GM21737 (cell line): ENCODE results near the gene ACOX1.
"Not testable (repeated sequence)": the region's sequence is repeated elsewhere in the genome, so short reads cannot be mapped to it uniquely, and the experiment has no call there.

Experiments used
- ATAC-seq: cut with Tn5 transposase; IDR thresholded peaks from one replicate; pipeline ENCODE4 v1.9.1; 2021; ENCODE audit warnings: mild to moderate bottlenecking, moderate library complexity; ENCODE audit not compliant: unreplicated experiment

ACOX1 gene

GRCh38 chr17:75983501-75984181 lies 4.7 kb upstream of the ACOX1 start:
- ATAC-seq: no peak

GRCh38 chr17:75981019-75981615 lies 2.2 kb upstream of the ACOX1 start:
- no peak for ATAC-seq

- ATAC-seq: no peak
Observed at GRCh38 chr17:75980188-75981018, 1.4 kb upstream of the ACOX1 start.

DNA sequence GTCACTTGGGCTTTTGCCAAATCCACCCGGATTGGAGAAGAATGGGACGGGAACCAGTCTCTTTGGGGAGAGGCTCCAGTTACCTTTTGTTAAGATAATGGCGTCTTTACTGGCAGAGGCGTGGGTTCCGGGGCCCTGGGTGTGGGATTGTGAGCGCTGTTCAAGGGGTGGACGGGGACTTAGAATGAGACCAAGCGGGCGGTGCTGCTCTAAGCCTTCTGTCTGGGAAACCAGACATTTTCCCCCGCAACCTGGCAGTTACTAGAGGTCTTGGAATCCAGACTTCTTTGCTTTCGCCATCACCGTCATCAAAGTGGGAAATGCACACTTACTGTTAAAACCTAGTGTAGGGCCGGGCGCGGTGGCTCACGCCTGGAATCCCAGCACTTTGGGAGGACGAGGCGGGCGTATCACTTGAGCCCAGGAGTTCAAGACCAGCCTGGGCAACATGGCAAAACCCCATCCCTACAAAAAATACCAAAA lies 780 bp upstream of the ACOX1 start:
- ATAC-seq: no peak

DNA sequence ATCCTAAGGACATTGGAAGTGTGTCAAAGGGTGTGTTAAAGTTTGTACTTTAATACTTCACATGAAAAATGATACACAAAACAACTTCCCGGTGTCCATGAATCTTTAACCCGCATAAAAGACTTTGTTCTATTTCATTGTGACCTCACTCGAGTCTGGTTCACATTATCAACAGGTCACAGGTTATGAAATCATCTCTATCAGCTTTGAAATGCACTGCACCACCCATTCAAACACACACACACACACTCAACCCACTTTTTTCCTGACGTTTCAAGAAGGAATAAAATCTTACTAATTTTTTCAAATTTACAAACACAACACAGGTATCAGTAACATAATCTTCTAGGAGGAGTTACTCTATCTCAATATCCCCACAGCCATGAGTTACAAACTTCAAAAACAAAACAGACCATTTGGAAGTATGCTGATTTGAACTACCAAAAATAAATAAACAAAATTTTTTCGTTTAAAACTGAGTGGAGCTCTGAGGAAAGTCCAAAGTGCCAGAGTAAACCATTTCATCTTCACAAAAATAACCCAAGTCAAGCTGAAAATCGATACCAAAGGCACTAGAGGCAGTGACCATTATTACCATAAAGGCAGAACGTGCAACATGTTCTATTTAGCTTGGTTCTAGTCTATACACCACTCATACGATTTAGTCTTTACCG lies 2.7 kb downstream of the ACOX1 start:
- no peak for ATAC-seq

GRCh38 chr17:75975757-75976174 lies 3.2 kb downstream of the ACOX1 start:
- no peak for ATAC-seq

GRCh38 chr17:75975187-75975586 lies 3.8 kb downstream of the ACOX1 start:
- ATAC-seq: not testable (repeated sequence)

- no peak for ATAC-seq
Observed at GRCh38 chr17:75970626-75971025, 8.3 kb downstream of the ACOX1 start.

- ATAC-seq: no peak
Observed at GRCh38 chr17:75970011-75970523, 8.9 kb downstream of the ACOX1 start.

DNA sequence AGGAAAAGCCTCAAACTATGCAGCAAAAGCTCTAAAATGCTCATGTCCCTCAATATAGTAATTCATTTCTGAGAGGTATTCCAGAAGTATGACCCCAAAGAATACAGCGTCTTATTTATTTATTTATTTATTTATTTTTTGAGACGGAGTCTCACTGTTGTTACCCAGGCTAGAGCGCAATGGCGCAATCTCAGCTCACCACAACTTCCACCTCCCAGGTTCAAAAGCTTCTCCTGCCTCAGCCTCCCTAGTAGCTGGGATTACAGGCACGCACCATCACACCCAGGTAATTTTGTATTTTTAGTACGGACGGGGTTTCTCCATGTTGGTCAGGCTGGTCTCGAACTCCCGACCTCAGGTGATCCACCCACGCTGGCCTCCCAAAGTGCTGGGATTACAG lies 9.9 kb downstream of the ACOX1 start:
- ATAC-seq: not testable (repeated sequence)

DNA sequence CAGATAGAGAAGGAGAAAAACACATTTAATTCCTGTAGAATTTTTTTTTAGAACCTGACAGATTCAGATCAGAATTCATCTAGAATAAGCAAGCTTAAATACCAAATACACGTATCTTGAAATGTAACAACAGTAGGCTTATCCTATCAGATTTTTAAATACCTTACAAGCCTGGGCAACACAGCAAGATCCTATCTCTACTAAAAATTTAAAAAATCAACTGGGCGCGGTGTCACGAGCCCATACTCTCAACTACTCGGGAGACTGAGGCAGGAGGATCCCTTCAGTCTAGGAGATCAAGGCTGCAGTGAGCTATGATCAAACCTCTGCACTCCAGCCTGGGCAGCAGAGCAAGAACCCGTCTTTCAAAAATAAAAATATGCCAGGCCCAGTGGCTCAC lies 13.5 kb downstream of the ACOX1 start:
- ATAC-seq: no peak

- ATAC-seq: no peak
Observed at GRCh38 chr17:75959839-75960511, 19.0 kb downstream of the ACOX1 start.

DNA sequence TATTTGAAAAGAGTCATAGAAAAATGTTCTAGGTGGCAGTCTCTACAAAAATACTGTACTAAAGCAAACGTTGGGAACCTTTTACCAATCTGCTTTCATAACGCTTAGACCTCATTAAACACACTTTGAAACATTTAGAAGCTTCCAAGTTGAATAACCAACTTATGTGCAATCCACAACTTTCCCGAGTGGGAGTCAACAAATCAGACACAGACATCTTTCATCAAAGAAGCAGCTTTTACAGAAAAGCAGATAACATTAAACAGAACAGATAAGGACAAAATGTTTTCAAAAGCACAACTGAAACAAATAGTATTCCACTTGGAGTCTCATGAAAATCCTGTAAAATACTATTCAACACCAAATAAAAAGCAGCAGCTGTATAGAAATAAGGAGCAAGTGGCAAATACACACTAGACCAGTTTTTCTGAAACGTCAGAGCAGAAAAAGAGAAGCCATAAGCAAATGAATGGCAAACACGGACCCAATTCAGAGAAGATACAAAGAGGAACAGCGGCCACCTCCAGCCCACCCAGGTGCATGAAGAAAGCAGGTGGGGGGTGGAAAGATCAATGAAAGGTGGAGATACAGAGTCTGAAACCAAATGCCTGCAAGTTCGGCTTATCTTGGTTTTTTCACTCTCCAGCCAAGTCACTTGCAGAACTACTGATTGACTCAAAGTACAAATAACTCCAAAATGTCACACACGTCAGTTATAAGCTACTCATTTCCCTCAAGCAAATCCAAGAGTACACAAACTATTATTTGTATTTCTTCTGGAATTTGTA lies 19.7 kb downstream of the ACOX1 start:
- ATAC-seq: no peak

DNA sequence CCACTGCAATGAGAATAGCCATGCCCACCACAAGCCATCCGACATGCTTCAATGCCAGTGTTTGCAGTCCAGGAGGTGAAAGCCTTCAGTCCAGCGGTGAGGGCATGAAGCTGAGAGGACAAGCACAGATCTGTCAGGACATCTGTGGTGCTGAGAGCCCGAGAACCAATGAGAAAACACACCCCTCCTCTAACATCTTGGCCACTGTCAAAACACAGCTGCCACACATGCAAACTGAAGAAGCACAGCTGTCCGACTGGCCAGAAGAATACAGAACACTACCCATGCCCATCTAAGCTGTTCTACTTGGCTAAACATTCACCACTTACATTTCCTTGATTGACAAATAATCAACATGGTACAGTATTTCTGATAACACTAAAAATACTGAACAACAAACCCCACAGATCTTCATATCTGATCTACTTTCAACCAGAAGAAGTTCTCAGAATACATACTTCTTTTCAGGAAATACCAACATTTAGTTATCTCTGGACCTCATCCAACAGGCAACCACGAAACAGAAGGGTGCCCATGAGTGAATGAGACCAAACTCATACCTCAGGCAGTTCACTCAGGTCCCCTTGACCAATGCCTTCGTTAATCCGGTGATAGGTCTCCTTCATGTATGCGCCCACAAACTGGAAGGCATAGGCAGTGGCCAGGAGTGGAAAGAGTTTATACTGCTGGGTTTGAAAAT lies 28.0 kb downstream of the ACOX1 start:
- no peak for ATAC-seq

- ATAC-seq: no peak
Observed at GRCh38 chr17:75950421-75950820, 28.5 kb downstream of the ACOX1 start.

- no peak for ATAC-seq
Observed at GRCh38 chr17:75945211-75945610, 33.8 kb downstream of the ACOX1 start.

DNA sequence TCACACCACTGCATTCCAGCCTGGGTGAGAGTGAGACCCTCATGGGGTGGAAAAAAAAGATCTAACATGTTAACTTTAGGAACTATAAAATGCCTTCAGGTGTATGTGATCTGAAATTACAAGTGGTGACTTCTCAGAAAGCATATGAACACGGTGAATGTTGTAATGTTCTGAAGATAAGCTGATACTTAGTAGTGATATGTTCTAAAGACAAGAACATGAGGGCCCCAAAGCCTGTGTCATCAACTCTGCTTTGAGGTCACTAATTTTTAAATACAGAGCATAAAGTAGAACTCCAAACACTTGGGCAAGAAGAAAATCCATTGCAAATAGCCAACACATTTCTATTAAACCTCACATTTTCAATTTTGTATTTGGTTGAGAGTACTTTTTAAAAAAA lies 35.5 kb downstream of the ACOX1 start:
- ATAC-seq: no peak

DNA sequence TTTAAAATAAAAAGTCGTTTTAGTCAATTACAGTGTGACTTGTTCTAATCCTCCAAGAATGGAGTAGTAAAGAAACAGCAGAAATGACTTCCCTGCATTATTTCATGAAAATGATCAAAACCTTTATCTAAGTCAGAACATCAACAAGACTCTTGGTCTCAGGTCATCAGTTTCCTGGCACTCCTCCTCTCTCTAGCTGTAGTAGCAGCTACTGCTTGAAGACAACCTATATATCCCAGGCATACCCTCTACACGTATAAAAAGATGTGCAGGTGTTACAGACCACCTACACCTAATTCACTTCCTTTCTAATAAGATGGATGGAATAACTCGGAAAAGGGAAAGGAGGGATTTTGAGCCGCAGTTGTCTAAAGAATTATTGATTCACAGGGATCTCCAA lies 36.5 kb downstream of the ACOX1 start:
- ATAC-seq: no peak

DNA sequence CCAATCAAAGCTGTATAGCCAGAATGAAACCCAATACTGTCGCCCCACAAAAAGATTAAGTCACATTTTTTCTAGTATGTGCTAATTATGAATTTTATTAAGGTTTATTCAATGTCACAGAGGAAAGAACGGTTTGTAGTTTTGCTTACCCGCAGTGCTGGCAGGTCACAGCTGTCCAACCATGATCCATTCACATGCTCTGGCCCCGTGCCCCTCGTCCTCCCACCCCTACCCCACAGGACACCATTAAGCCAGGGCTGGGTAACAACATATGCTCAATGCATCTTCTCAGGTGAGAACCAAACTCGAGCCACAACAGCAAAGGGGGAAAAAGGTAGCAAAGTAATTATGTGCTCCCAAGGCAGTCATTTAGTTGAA lies 37.5 kb downstream of the ACOX1 start:
- no peak for ATAC-seq
